NK-92 treated with Interleukin-12 subunit alpha and Interleukin-12 subunit beta, amount 100 ng/mL, for 24 hours (cell line): ENCODE data around the gene SCRN2.

Experiments
- DNase-seq: peaks from one replicate; lab custom pipeline; 2025; lab: John Stamatoyannopoulos, UW

Gene SCRN2

DNA sequence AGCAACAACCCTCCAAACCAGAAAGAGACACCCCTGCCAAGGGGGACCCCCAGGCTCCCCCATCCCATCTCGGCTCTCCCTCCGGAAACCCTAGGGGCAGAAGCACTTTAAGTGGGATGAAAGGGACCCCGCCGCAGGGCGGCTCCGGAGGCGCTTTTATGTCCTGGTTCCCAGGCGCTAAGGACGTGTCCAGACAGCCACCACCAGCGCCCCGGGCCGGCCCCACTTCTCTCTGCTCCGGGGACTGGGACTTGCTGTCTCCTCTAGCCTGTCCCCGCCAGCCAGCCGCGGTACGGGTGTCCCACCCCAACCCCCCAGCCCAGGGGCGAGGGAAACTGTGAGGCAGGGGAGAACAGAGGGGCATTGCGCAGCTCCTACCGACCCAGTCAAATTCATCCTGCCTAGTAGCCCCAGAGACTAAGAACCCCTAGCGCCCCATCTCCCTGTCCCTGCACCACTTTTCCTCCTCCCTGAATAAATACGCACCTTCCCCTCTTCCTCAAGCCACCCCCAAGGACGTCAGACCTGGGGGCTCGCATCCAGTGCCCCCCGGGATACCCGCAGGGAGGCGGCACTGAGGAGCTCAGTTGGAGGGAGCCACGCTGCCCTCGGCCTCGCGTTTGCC is 5.8 kb upstream of the SCRN2 start:
- no peak for DNase-seq

DNA sequence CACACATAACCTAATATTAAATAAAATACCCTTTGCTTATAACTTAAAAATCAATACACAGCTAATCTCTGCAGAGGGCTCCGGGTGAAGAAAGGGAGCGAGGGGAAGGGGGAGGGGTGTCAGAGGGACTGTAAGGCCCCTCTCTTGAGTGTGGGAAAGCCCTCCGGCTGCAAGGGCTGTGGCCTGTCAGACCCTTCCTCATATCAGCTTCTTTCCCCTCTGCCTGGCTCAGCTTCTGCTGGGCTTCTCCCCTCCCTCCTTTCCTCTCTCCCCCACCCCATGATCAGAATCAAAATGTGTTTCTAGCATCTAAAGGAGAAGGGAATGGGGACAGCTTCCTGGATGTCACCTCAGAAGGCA is 4.6 kb upstream of the SCRN2 start:
- DNase-seq, result no peak

DNA sequence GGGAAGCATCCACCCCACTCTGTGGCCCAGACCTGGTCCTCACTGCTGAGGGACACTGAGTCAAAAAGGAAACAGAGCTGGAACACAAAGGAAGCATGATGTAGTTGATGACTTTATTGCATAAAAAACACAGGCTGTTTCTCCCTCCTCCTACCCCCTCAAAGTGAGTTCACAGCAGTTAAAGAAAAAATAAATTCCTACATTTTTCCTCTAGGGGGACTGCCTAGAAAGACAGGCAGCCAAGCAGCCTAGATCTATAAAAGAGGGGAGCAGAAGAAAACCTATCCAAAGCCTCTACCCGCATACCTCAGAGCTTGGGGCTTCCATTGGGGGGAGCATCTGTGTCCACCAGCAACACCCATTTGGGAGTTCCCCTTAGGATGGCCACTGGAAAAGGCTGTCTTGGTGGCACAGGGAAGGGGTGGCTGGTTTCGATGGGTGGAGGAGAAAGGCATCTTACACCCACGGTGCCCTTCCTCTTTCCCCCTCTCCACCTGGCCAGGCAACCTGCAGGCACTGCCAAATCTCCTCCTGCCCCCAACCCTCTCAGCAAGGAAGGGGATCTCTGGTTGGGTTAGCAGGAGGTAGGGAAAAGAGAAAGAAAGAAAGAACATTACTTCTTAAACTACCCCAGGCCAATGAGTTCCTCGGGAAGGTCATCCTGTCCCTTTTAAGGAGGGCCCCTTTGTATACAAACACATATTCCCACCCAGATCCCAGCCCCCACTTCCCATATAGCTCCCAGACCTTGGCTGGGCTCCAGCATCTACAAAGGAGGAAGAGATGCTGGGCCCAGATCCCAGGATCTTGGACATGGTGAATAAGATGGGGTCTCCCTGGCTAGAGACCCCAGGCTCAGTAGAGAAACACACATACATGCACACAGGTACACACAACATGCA is 4.0 kb upstream of the SCRN2 start:
- no peak for DNase-seq

DNA sequence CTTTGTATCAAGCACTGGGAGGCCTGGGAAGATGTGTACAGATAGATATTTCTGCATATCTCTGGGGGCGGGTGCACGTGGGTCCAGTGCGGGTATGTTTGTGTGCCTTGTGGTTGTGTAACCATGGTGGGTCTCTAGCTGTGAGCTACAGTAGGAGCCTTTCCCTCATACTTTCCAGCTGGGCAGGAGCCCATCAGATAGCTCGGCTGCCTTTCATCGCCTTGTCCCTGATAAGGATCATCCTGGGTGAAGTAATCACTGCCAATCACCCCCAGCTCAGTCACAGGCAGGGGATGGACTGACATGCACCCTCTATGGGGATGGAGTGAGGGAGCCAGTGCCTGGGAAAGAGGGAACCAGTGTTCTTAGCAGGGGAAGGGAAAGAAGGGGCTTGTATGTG is 3.2 kb upstream of the SCRN2 start:
- DNase-seq, result no peak

DNA sequence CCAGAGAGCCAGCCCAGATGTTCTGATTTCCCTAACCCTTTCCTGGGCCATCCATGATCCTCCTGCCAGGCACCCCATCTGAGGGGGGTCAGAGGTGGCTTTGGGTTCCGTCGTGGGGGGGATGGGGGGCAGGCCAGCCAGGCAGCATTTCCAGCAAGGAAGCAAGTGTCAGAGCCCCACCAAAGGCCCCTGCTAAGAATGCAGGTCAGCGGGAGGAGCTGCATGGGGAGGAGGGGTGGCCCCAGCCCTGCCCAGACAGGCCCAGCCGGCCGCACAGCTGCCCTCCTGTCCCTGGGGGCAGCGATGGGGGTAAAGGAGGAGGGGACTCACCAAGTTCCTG is 2.3 kb upstream of the SCRN2 start:
- no peak for DNase-seq

DNA sequence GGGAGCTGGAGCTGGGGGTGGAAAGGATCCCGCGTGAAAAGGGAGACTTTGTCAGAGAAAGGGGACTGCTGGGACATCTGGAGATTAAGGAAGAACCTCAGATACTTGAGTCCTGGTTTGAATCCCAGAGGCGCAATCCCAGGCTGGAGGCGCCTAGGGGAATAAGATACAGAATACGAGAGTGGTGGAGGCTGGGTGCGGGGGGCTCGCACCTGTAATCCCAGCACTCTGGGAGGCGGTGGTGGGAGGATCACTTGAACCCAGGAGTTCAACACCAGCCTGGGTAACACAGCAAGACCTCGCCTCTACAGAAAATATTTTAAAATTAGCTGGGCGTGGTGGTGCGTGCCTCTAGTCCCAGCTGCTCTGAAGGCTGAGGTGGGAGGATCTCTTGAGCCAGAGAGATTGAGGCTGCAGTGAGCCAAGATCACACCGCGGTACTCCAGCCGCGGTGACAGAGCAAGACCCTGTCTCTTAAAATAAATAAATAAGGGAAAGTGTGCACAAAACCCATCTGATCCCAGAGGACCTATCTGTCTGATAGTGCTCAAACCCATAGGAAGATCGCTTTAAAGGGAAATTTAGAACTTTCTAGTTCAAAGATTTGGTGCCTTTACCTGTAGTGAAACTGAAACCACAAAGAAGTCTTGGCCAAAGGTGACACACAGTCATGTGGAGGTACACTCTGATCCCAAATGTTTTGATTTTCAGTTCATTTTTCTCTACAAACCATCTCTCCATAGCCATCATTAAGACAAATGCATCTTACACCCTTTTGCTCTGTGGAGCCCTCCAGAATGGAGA is 617 bp upstream of the SCRN2 start:
- DNase-seq, result no peak

DNA sequence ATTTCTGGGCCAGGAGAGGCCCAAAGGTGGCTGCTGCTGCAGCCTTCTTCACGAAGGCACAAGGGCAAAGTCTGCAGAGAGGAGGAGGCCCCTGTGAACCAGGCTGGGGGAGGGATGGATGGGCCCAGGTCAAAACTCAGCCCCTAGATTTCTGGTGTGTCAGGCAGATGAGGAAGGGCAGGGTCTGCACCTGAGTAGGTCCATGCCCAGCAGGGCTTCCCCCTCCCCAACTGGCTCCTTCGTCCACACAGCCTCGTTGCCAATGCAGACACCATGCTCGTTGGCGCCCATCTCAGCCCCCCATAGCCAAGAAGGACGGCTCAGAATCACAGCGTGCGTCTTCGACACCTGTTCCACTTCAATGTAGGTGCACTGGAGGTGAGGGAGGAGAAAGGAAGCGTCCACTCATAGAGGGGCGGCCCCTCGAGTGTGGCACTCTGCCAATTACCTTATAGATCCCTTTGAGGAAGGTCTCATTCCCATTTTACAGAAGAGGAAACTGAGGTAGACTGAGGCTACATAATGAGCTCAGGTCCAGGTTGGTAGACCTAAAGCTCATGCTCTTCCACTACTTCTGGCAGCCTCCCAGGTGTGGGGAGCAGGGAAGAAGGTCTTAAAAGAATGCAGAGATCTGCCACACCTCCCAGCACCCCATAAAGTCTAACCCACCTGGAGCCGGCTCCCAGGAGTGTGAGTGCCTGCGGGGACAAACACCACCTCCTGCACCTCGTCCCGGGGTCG is 902 bp downstream of the SCRN2 start:
- no peak for DNase-seq

DNA sequence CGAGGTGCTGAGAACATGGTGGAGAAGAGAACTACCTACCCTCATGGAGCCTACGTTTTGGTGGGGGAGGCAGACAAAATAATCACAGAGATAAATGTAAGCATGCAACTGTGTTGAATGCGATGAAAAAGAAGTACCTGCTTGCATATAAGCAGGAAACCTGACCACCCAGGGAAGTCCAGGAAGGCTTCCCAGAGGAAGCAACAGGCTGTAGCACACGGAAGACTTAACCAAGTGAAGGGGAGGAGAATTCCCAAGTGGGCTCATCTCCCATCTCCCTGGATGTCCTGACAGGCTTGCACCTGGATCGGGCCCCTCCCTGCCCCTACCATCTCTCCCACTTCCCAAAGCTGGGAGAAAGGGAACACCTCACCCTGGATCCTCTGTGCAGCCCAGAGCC is 2.0 kb downstream of the SCRN2 start:
- no peak for DNase-seq

DNA sequence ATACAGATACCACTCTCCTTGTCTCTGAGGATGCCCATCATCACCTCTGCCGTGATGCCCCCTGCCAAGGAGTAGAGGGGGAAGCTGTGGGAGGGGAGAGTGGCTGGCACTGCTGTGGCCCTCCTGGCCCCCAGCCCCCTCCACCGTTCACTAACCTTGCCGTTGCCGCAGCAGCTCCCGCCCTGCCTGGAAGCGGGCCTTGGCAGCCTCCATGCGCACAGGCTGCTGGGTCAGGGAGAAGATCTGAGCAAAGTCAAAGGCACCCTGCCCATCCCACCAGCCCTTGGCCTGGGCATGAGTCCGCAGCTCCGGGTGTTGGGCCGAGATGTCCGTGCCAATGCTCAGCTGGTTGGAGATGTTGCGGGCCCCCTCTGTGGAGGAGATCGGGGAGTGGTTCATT is 2.4 kb downstream of the SCRN2 start:
- DNase-seq, result no peak

DNA sequence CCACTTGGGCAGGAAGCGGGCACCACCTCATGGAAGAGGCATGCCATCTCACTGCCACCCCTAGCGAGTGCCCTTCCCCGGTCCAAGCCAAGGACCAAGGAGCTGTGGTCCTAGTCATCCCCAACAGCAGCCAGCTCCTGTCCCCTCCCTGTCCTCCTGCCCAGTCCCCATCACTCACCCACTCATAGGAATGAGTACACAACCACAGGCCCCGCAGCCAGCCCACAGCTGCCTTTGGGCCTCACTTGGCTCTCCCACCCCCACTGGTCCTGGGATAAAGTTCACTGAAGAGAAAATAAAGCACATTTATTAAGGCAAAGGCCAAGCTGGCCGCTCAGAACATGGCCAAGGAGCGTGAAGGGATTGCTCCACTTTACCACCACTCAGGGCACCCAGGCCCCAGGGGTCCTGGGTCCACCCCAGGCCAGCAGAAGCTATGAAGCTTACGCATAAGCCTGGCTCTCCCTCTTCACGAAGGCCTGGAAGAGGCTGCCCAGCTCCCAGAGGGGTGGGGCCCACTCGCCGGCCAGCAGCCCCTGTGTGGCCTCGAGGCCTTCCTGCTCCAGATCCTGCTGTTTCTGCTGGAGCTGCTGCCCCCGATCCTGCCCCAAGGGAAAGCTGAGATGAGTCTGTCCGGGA is 3.6 kb downstream of the SCRN2 start:
- no peak for DNase-seq

DNA sequence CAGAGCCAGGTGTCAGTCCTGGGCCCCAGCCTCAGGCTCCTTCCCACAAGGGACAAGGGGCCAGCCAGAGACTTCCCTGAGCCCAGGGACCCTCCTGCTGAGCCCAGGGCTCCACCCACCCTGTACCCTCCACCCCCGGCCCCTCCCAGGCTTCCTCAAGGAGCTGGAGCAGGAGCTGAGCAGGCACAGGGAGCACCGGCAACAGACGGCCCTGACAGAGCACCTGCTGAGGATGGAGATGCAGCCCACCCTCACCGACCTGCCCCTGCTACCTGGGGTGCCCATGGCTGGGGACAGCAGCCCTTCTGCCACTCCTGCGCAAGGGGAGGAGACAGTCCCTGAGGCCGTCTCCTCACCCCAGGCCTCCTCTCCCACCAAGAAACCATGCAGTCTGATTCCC is 4.5 kb downstream of the SCRN2 start:
- DNase-seq, result no peak

DNA sequence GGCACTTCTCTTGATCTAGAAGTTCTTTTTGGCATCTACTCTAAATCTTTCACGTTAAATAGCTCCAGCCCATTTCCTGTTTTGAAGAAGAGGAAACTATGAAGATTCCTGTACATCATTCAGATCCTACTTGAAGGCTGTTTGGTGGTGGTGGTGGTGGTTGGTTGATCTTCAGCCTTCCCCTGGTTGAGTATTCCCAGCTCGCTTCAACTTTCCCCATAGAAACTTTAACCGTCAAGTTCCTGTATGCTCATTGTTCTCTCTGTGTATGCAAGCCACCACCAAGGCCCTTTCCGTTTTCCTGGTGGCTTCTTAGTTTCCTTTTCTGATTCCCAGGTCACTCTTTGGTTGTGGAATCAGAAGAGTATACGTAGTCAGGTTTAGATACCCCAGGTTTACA is 6.3 kb downstream of the SCRN2 start:
- no peak for DNase-seq

DNA sequence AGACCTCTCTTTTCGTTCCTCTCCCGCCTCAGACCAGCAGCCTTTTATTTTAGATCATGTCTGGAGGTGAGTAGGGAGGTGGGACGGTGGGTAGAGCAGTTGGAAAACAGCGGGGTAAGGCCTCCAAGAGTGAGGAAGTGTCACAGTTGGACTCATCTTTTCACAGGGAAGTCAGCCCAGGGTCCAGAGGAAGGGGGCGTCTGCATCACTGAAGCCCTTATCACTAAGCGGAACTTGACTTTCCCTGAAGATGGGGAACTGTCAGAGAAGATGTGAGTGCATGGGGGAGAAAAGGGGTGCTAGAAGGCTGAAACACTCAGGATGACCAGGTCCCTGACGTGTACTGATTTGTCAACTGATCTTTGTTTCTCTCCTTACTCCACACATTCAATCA is 9.1 kb downstream of the SCRN2 start:
- DNase-seq, result no peak

DNA sequence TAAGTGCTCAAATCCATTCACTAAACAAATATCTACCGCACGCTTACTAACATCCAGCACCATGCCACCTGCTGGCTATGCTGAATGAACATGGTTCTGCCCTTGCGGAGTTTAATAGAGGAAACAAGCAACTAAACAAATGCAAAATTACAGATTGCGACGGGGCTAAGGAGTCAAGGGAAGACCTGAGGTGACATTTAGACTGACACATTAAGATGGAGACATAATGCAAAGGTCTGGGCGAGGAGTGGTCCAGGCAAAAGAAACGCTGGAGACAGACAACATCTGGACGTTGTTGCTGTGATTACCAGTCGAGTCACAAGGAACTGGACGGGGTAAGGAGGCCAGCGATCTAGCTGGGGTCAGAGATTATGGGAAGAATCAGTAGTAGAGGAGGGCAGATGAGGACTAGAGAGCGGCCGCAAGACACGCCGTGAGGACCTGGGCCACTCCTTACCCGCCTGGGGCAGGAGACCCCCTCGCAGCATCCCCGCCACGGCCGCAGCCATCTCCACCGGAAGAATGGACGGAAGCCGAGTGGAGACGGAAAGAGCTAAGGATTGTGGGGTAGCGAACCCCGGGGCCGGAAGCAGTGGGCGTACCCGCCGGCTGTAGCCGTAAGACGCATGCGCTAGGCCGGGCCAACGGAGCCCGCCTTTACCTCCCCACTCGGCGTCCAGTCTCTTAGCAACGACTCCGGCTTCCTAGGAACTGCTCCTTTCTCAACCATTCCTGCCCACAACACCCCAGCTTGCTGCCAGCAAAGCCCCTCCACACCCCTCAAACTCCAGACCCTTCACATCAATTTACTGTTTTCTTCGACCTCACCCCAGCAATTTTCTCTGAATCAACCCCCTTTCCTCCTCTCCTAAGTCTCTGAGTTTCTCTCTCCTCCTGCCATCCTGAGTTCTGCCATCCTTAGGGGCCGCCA is 9.8 kb downstream of the SCRN2 start, which contains the start of the genes LRRC46 and MRPL10:
Gene LRRC46, plus strand, starts transcription at position 668 of the 931 bp plus-strand sequence. CDS start 320 bp downstream, outside the sequence.
Gene MRPL10, minus strand, starts transcription at position 539 of the 931 bp plus-strand sequence. Its CDS starts 30 bp downstream, at position 509.
- peak; percentile 92 for DNase-seq

DNA sequence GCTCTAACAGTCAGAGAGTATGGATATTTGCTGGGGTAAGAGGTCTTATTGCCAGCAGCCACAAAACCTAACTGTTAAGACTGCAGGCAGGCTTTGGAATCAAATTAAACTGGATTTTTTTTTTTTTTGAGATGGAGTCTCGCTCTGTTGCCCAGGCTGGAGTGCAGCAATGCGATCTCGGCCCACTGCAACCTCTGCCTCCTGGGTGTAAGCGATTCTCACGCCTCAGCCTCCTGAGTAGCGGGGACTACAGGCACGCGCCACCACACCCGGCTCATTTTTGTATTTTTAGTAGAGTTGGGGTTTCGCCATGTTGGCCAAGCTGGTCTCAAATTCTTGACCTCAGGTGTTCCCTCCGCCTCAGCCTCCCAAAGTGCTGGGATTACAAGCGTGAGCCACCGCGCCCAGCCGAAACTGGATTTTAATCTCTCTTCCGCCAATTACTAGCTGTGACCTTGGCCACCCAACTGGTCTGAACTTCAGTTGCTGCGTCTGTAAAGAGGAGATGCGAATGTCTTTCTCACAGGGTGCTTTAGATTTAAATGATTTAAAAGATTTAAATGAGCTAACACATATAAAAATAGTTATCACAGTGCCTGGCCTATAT is 10.6 kb downstream of the SCRN2 start:
- DNase-seq, result no peak

DNA sequence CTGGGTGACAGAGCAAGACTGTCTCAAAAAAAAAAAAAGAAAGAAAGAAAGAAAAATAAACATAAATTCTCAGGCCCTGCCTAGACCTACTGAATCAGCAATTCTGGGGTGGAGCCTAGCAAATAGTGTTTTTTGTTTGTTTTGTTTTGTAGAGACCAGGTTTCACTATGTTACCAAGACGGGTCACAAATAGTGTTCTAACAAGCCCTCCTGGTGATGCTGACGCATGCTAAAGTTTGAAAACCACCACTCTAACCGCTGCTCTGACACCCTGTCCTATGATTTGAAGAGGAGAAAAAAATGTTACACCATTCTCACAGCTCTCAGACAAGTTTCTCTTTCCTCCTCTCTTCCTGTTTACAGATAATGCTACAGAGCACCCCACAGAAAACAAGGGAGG is 11.2 kb downstream of the SCRN2 start:
- DNase-seq, result peak; percentile 68

DNA sequence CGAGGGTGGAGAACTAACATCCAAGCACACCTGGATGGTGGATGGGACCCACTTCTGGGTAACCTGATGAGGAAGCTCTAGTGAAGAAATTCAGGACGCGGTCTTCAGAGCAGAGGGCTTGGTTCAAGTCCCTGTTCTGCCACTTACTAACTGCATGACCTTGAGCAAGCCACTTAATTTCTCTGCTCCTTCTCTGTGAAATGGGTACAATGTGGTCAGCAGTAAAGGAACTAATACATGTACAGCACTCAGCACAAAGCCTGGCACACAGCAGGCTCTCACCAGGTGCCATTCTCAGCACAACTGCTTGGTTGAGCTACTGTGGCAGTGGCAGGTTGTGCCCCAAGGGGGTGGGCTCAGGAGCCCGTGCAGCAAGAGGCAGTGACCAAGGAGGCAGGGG is 17.6 kb downstream of the SCRN2 start:
- no peak for DNase-seq

DNA sequence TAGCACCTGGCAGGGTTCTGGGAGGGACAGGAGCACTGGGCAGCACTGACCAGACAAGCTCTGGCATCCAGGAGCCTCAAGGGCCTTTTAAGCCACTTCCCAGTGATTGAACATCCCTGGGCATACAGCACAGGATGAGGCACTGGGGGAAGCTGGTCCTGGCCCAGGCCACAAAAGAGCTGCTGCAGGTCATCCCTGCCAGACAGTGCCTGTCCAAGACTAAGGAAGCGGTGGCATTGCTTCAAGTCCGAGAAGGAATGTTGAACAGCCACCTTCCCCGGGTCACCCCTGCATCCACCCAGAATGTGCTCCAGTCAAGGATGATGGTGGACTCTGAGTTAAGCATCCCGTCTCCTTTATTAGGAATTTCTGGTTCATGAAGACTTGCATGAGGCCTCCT is 18.3 kb downstream of the SCRN2 start:
- DNase-seq, result no peak

DNA sequence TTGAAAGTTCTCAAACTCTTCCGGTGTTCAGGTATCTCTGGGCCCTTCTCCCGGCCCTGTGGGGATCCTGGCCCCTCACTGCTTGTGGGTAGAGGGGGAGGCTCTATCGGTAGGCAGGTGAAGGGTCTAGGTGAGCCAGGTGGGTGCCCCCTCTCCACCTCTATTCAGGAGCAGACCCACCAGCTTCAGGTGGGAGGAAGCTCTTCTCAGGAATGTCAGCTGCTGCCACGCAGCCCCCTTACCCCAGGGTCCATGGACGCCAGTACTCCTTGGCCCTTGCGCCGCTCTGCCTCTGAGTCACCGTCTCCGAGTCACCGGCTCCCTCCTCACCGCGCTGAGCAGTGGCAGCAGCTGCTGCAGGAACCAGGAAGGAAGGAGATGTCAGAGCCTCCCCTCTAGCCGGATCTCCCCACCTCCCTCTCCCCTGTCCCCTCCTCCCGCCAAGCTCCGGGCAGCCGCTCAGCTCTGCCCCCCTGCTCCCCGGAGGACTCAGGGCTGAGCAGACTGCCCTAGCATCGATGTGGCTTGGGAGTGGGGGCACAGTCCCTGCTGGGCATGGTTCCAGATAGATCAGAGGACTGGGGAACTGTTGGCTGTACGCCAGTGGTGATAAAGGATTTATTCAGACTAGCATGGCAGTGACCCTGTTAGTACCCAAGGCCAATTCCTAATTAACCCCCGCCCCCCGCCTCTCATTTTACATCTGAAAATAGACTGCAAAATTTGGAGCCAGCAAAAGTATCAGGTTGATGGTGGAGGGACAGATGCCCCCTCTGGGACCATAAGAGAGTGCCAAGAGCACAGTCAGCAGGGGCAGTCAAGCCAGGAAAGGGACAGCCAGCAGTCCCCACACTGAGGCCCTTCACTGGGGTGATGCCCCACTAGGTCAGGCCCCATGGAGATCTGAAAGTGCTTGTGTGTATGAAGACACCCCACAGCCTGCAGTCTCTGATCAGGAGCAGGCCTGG is 19.4 kb downstream of the SCRN2 start, which contains the start of gene OSBPL7:
Gene OSBPL7, minus strand, starts transcription at position 371 of the 968 bp plus-strand sequence. CDS start 1,516 bp downstream, outside the sequence.
- DNase-seq, result peak; percentile 88
